H1 (cell line): Measurements from ENCODE around the gene DNASE1. TPM values are rescaled to one million over a fixed set of nuclear protein-coding genes. Genes with fewer than 3 reads are reported as not detected.

ENCODE experiments used
- CTCF ChIA-PET: fragments of 300-600 bp; sonication (Branson Sonifier 250); formaldehyde crosslinking; loops from one replicate; lab custom pipeline; 2021; ENCODE audit not compliant: partially characterized antibody; lab: Charles Lee
- POLR2A ChIA-PET: fragments of 300-600 bp; sonication (Branson Sonifier 250); formaldehyde crosslinking; loops from one replicate; lab custom pipeline; 2021; ENCODE audit warnings: inconsistent platforms; ENCODE audit not compliant: partially characterized antibody; lab: Charles Lee
- DNase-seq, 2 experiments: peaks; one replicate each; pipeline versions ENCODE4 v3.0.0 to v3.0.0-alpha.2; 2010 to 2022; ENCODE audit warnings: low spot score in 2 of 2, low read depth in 1 of 2, mixed read lengths in 1 of 2
- FAIRE-seq: peaks from 2 replicates; lab custom pipeline; 2011; peaks lifted over from hg19 to GRCh38; lab: Jason Lieb, UNC
- H2AFZ ChIP-seq: 2 replicates; pipeline ENCODE4 v1.8.1; 2012; ENCODE audit warnings: low read length, inconsistent platforms
- H2AK5ac ChIP-seq: 2 replicates; pipeline ENCODE4 v1.6.1; 2013; ENCODE audit warnings: low read depth, low read length
- H2BK120ac ChIP-seq: replicated peaks from 2 replicates; pipeline ENCODE3; 2013; ENCODE audit warnings: low read depth, low read length, inconsistent platforms
- H2BK12ac ChIP-seq: 2 replicates; pipeline ENCODE4 v1.6.1; 2013; ENCODE audit warnings: low read depth, low read length
- H2BK15ac ChIP-seq: 2 replicates; pipeline ENCODE4 v1.6.1; 2013; ENCODE audit warnings: low read length
- H2BK20ac ChIP-seq: 2 replicates; pipeline ENCODE4 v1.6.1; 2013; ENCODE audit warnings: low read length
- H2BK5ac ChIP-seq: 2 replicates; pipeline ENCODE4 v1.6.1; 2013; ENCODE audit warnings: low read depth, low read length
- H3K14ac ChIP-seq: 2 replicates; pipeline ENCODE4 v1.6.1; 2013; ENCODE audit warnings: inconsistent platforms; ENCODE audit not compliant: insufficient read length
- H3K18ac ChIP-seq: 2 replicates; pipeline ENCODE4 v1.6.1; 2013; ENCODE audit warnings: low read length; ENCODE audit errors: extremely low read depth
- H3K23ac ChIP-seq: 2 replicates; pipeline ENCODE4 v1.6.1; 2013; ENCODE audit warnings: inconsistent platforms; ENCODE audit not compliant: insufficient read length
- H3K23me2 ChIP-seq: 2 replicates; pipeline ENCODE4 v1.6.1; 2013; ENCODE audit warnings: low read depth, low read length
- H3K27ac ChIP-seq: 2 replicates; pipeline ENCODE4 v1.6.1; 2011; ENCODE audit warnings: low read depth, low read length, inconsistent platforms
- H3K27me3 ChIP-seq, 4 experiments: replicated peaks in 1 of 4; 1 replicate in 1 of 4; 2 replicates in 3 of 4; pipeline versions ENCODE4 v1.6.1 to v1.8.1; 2011 to 2013; ENCODE audit warnings: low read length in 3 of 4, mild to moderate bottlenecking in 3 of 4, inconsistent platforms in 2 of 4, mixed read lengths in 2 of 4, moderate library complexity in 1 of 4; ENCODE audit not compliant: control insufficient read depth in 3 of 4, insufficient read depth in 3 of 4; ENCODE audit errors: extremely low read depth in 1 of 4
- H3K36me3 ChIP-seq, 4 experiments: 2 replicates each; pipeline versions ENCODE4 v1.6.1 to v1.8.1; 2011 to 2013; ENCODE audit warnings: mild to moderate bottlenecking in 4 of 4, low read length in 3 of 4, moderate library complexity in 2 of 4, control low read depth in 1 of 4, inconsistent platforms in 1 of 4; ENCODE audit not compliant: insufficient read depth in 4 of 4, control insufficient read depth in 2 of 4
- H3K4ac ChIP-seq: replicated peaks from 2 replicates; pipeline ENCODE3; 2013; ENCODE audit warnings: low read length, low read depth, mixed read lengths, inconsistent platforms; ENCODE audit not compliant: insufficient read length
- H3K4me1 ChIP-seq, 4 experiments: replicated peaks in 1 of 4; 1 replicate in 1 of 4; 2 replicates in 3 of 4; pipeline versions ENCODE4 v1.6.1 to v1.8.1; 2011 to 2013; ENCODE audit warnings: low read length in 3 of 4, inconsistent platforms in 2 of 4, mixed read lengths in 1 of 4; ENCODE audit not compliant: insufficient read depth in 4 of 4, control insufficient read depth in 3 of 4
- H3K4me2 ChIP-seq, 2 experiments: 2 replicates each; pipeline versions ENCODE4 v1.6.1 to v1.8.1; 2011 to 2013; ENCODE audit warnings: low read depth in 2 of 2, low read length in 2 of 2, control low read depth in 1 of 2, inconsistent platforms in 1 of 2, mild to moderate bottlenecking in 1 of 2; ENCODE audit not compliant: insufficient read depth in 1 of 2
- H3K4me3 ChIP-seq, 4 experiments: fragments of 200-600, 300-600 bp in 1 of 4; sonication (generic), shearing (Covaris generic), sonication (Bioruptor Twin) in 1 of 4; 2 replicates each; pipeline versions ENCODE4 v1.5.1 to v1.8.1; 2011 to 2016; ENCODE audit warnings: low read length in 4 of 4, low read depth in 3 of 4, control low read depth in 2 of 4, inconsistent platforms in 2 of 4, mild to moderate bottlenecking in 2 of 4, mixed read lengths in 1 of 4, moderate library complexity in 1 of 4; ENCODE audit not compliant: insufficient read depth in 2 of 4; ENCODE audit errors: extremely low read depth in 1 of 4
- H3K56ac ChIP-seq: replicated peaks from 2 replicates; pipeline ENCODE3; 2013; ENCODE audit warnings: low read depth, mild to moderate bottlenecking, mixed read lengths, low read length, inconsistent platforms; ENCODE audit not compliant: insufficient read length
- H3K79me1 ChIP-seq: 2 replicates; pipeline ENCODE4 v1.6.1; 2013; ENCODE audit warnings: low read depth, low read length, control low read depth
- H3K79me2 ChIP-seq, 2 experiments: 2 replicates each; pipeline versions ENCODE4 v1.6.1 to v1.8.1; 2012 to 2013; ENCODE audit warnings: low read length in 2 of 2, mild to moderate bottlenecking in 2 of 2, inconsistent platforms in 1 of 2; ENCODE audit not compliant: insufficient read depth in 2 of 2, control insufficient read depth in 1 of 2
- H3K9ac ChIP-seq, 4 experiments: replicated peaks in 1 of 4; 1 replicate in 1 of 4; 2 replicates in 3 of 4; pipeline versions ENCODE4 v1.6.1 to v1.8.1; 2011 to 2013; ENCODE audit warnings: low read depth in 3 of 4, low read length in 3 of 4, control low read depth in 2 of 4, mild to moderate bottlenecking in 2 of 4, moderate library complexity in 2 of 4, inconsistent platforms in 1 of 4; ENCODE audit errors: extremely low read depth in 1 of 4
- H3K9me3 ChIP-seq, 2 experiments: 2 replicates each; pipeline versions ENCODE4 v1.6.1 to v1.8.1; 2012 to 2013; ENCODE audit warnings: mild to moderate bottlenecking in 2 of 2, moderate library complexity in 2 of 2, control low read depth in 1 of 2, inconsistent platforms in 1 of 2, low read depth in 1 of 2, low read length in 1 of 2, mixed read lengths in 1 of 2; ENCODE audit not compliant: insufficient read depth in 2 of 2
- H4K20me1 ChIP-seq, 2 experiments: replicated peaks in 1 of 2; 2 replicates each; pipeline versions ENCODE3 to v1.8.1; 2011 to 2013; ENCODE audit warnings: inconsistent platforms in 2 of 2, low read length in 2 of 2, mild to moderate bottlenecking in 1 of 2; ENCODE audit not compliant: insufficient read depth in 2 of 2, control insufficient read depth in 1 of 2
- H4K5ac ChIP-seq: 2 replicates; pipeline ENCODE4 v1.6.1; 2013; ENCODE audit warnings: low read length, low read depth, mixed read lengths, inconsistent platforms; ENCODE audit not compliant: insufficient read length
- H4K8ac ChIP-seq: 2 replicates; pipeline ENCODE4 v1.8.0; 2013; ENCODE audit warnings: mild to moderate bottlenecking, moderate library complexity, low read length, inconsistent platforms; ENCODE audit not compliant: insufficient read depth; ENCODE audit errors: extremely low read depth
- H4K91ac ChIP-seq: replicated peaks from 2 replicates; pipeline ENCODE3; 2013; ENCODE audit warnings: low read length, mixed read lengths, inconsistent platforms; ENCODE audit not compliant: insufficient read length
- BRCA1 ChIP-seq: IDR thresholded peaks from 2 replicates; pipeline ENCODE4 v1.6.1; 2012; ENCODE audit warnings: low read depth, low read length, improper control_type of control experiment
- EZH2 ChIP-seq: fragments of 200-600 bp; sonication (generic); IDR thresholded peaks from 2 replicates; pipeline ENCODE4 v1.7.1; 2012; ENCODE audit warnings: low read depth, mild to moderate bottlenecking, moderate library complexity, low read length, inconsistent platforms; ENCODE audit not compliant: severe bottlenecking
- HDAC2 ChIP-seq, 2 experiments: fragments of 300-600 bp in 1 of 2; sonication (generic) in 1 of 2; IDR thresholded peaks; 2 replicates each; pipeline ENCODE4 v1.6.1; 2011 to 2012; ENCODE audit warnings: low read depth in 2 of 2, low read length in 2 of 2, mild to moderate bottlenecking in 2 of 2, moderate library complexity in 2 of 2, borderline replicate concordance in 1 of 2, inconsistent platforms in 1 of 2
- HDAC6 ChIP-seq: IDR thresholded peaks from one replicate; pipeline ENCODE4 v1.7.1; 2012; ENCODE audit warnings: low read depth, mild to moderate bottlenecking, inconsistent platforms, low read length, moderate library complexity
- JUND ChIP-seq: IDR thresholded peaks from 2 replicates; pipeline ENCODE4 v1.6.1; 2011; ENCODE audit warnings: mild to moderate bottlenecking, improper control_type of control experiment, low read length
- PHF8 ChIP-seq: fragments of 200-600 bp; sonication (generic); conservative IDR thresholded peaks from 2 replicates; pipeline ENCODE4 v1.7.1; 2012; ENCODE audit warnings: low read depth, mild to moderate bottlenecking, inconsistent platforms, low read length, moderate library complexity
- POLR2A ChIP-seq, 2 experiments: IDR thresholded peaks; 1 replicate in 1 of 2; 2 replicates in 1 of 2; pipeline ENCODE4 v1.6.1; 2011; ENCODE audit warnings: low read depth in 2 of 2, low read length in 2 of 2, mild to moderate bottlenecking in 2 of 2; ENCODE audit errors: control extremely low read depth in 1 of 2
- SAP30 ChIP-seq: fragments of 300-600 bp; sonication (generic); IDR thresholded peaks from 2 replicates; pipeline ENCODE4 v1.7.1; 2012; ENCODE audit warnings: low read length, moderate library complexity, mild to moderate bottlenecking, inconsistent platforms; ENCODE audit not compliant: insufficient read depth, insufficient replicate concordance
- SIRT6 ChIP-seq: IDR thresholded peaks from one replicate; pipeline ENCODE4 v1.7.1; 2012; ENCODE audit warnings: low read length, inconsistent platforms
- SP2 ChIP-seq: IDR thresholded peaks from 2 replicates; pipeline ENCODE4 v1.6.1; 2012; ENCODE audit warnings: mild to moderate bottlenecking, low read length, inconsistent platforms
- TAF1 ChIP-seq: IDR thresholded peaks from 2 replicates; pipeline ENCODE4 v1.6.1; 2011; ENCODE audit warnings: mild to moderate bottlenecking, low read depth, low read length
- TEAD4 ChIP-seq: IDR thresholded peaks from 2 replicates; pipeline ENCODE4 v1.6.1; 2012; ENCODE audit warnings: low read depth, low read length, inconsistent platforms, mixed read lengths
- ZNF274 ChIP-seq: IDR thresholded peaks from 2 replicates; pipeline ENCODE4 v1.7.0; 2012; ENCODE audit warnings: low read length, borderline replicate concordance; ENCODE audit errors: extremely low read depth
- WGBS, 2 experiments: shearing (Covaris generic) in 1 of 2; methylation state at CpG; one replicate each; pipeline versions ENCODE4 v1.1.6 to v1.1.7; 2013 to 2015; ENCODE audit warnings: low lambda C conversion rate in 2 of 2, mixed read lengths in 2 of 2, inconsistent platforms in 1 of 2, low coverage in 1 of 2, missing lambda C conversion rate in 1 of 2; ENCODE audit not compliant: insufficient replicate concordance in 2 of 2, insufficient coverage in 1 of 2, insufficient read length in 1 of 2; ENCODE audit errors: extremely low coverage in 1 of 2, missing lambda C conversion rate in 1 of 2; 5-methylcytosine and 5-hydroxymethylcytosine counted together
- polyA plus RNA-seq, 7 experiments: library from polyadenylated mRNA; depleted of rRNA in 3 of 7; stranded (reverse) in 5 of 7; unstranded in 2 of 7; fragments of >200 nt in 5 of 7; fragments of 200-250 nt in 2 of 7; gene quantifications; 1 replicate in 5 of 7; 2 replicates in 1 of 7; 4 replicates in 1 of 7; pipeline versions ENCODE4 v1.2.1 to v1.2.3, GENCODE V29; 2011 to 2013; ENCODE audit warnings: missing spikeins in 2 of 7, mixed read lengths in 2 of 7
- total RNA-seq: library from RNA; stranded (reverse); fragmentation: NEBNext Ultra II Directional; extraction: Animal tissue kit (Norgen Biotek cat#: 25700); gene quantifications from 2 replicates; pipeline ENCODE4 v1.2.1, GENCODE V29; 2021

Gene DNASE1
- total and polyA plus RNA-seq, 2 of the 8 experiments (the other 6 are each of a cell fraction or from before 2014, with no cell fraction given): 11.5 to 16.7 TPM

GRCh38 chr16:3625911-3626732 lies 28.4 kb upstream of the DNASE1 start:
- Histone ChIP-seq H3K9ac (no peak overlapping the region), H4K91ac (no peak overlapping the region), H2BK5ac (no peak overlapping the region), H3K36me3 (no peaks in the 10 kb centered on the region), H2BK12ac (no peak overlapping the region), H2AK5ac (no peak overlapping the region), H3K23me2 (no peaks in the 10 kb centered on the region), H3K4me3 (no peak overlapping the region), H2BK120ac (no peak overlapping the region), H3K79me2 (no peaks in the 10 kb centered on the region; a peak in 1 of 4 replicates), H3K18ac (no peak overlapping the region), H3K4me2 (no peak overlapping the region), H4K8ac (no peak overlapping the region), H2BK20ac (no peak overlapping the region), H2AFZ (no peak overlapping the region), H3K14ac (no peak overlapping the region), H3K4ac (no peak overlapping the region), H2BK15ac (no peak overlapping the region), H3K9me3 (no peaks in the 10 kb centered on the region), H3K56ac (no peak overlapping the region), H3K4me1 (peaks cover 0 to 3% (median 0%) of the 10 kb centered on the region in 4 experiments; a peak in 2 of 7 replicates), H3K27me3 (no peaks in the 10 kb centered on the region), H3K23ac (no peak overlapping the region), H4K5ac (no peak overlapping the region), H3K79me1 (no peaks in the 10 kb centered on the region; the same call in 1 of the 2 replicates), H3K27ac (no peak overlapping the region), H4K20me1 (peaks cover 0 to 2% of the 10 kb centered on the region in 2 experiments)
- ChIA-PET POLR2A (interaction anchor here (0.5 to 0.6 kb wide), 2 partner anchors 17 to 315 kb away, joined by 3 read pairs; no protein-coding TSS in a partner anchor), CTCF (interaction anchor here (0.6 to 1.0 kb wide), 3 partner anchors 18 to 40 kb away, joined by 3 to 4 read pairs (median 3); no protein-coding TSS in a partner anchor)
- FAIRE-seq (no peak), DNase-seq (peak in 1 of 2 experiments; percentile 27)
- 90% methylated on average over 4 of the region's 4 CpGs; no CpG with 5 or more reads in 1 of the 2 experiments for WGBS, 2 experiments
- TF ChIP-seq ZNF274 (no peak), SAP30 (no peak), HDAC6 (no peak), SP2 (no peak), TAF1 (no peak), EZH2 (no peak), TEAD4 (no peak), SIRT6 (no peak), JUND (no peak), PHF8 (no peak), POLR2A (IDR thresholded peaks at IDR 0.05; ENCODE audit: control extremely low read depth in 1 of 2, low read depth in 2 of 2, low read length in 2 of 2) (no peak), BRCA1 (no peak), HDAC2 (IDR thresholded peaks at IDR 0.05; ENCODE audit: borderline replicate concordance in 1 of 2, low read depth in 2 of 2, low read length in 2 of 2) (no peak)
